HepG2 (cell line): Measurements from ENCODE around the gene PNRC1. TPM values are rescaled to one million over a fixed set of nuclear protein-coding genes. Genes with fewer than 3 reads are reported as not detected.

Experiments
- ATAC-seq: fragments of 200-7000 bp; cut with Tn5 transposase; 3 replicates; pipeline ENCODE4 v1.9.1; 2020; ENCODE audit warnings: mild to moderate bottlenecking, moderate library complexity
- BruUV-seq: library from RNA; stranded (reverse); fragments of 400-500 nt; replicated peaks from 2 replicates; lab custom pipeline; 2021; lab: Mats Ljungman, UMichigan
- CTCF ChIA-PET: fragments of 300-600 bp; formaldehyde crosslinking; extraction: SDS; loops from one replicate; lab custom pipeline; 2021; ENCODE audit warnings: low total read pairs, inconsistent platforms, low intra/inter-chr PET ratio; lab: Yijun Ruan, JAX
- POLR2A ChIA-PET: fragments of 350-600 bp; sonication (Branson Sonifier 250); formaldehyde crosslinking; loops from one replicate; lab custom pipeline; 2020; ENCODE audit warnings: antibody characterized with exemption, inconsistent platforms; lab: Yijun Ruan, JAX
- DNase-seq: peaks from one replicate; pipeline ENCODE4 v3.0.0-alpha.2; 2015; ENCODE audit warnings: low spot score
- FAIRE-seq: peaks from 3 replicates; lab custom pipeline; 2011; peaks lifted over from hg19 to GRCh38; lab: Jason Lieb, UNC
- H2AFZ ChIP-seq: one replicate; pipeline ENCODE4 v1.6.1; 2011; ENCODE audit warnings: low read length, inconsistent platforms
- H3K27ac ChIP-seq: fragments of 300-600 bp; 3 replicates; pipeline ENCODE4 v1.8.0; 2011; ENCODE audit warnings: mixed run types, mild to moderate bottlenecking, mixed read lengths, low read length, inconsistent platforms; ENCODE audit not compliant: insufficient read depth; ENCODE audit errors: extremely low read length
- H3K27me3 ChIP-seq, 2 experiments: fragments of 200-600 bp in 1 of 2; 2 replicates in 1 of 2; 3 replicates in 1 of 2; pipeline versions ENCODE4 v1.6.0 to v1.8.0; 2011; ENCODE audit warnings: low read length in 2 of 2, mild to moderate bottlenecking in 2 of 2, moderate library complexity in 2 of 2, inconsistent platforms in 1 of 2; ENCODE audit not compliant: insufficient read depth in 2 of 2, control insufficient read depth in 1 of 2
- H3K36me3 ChIP-seq, 2 experiments: fragments of 200-600 bp in 1 of 2; replicated peaks in 1 of 2; 2 replicates in 1 of 2; 3 replicates in 1 of 2; pipeline versions ENCODE4 v1.5.1 to v1.8.0; 2011; ENCODE audit warnings: low read length in 2 of 2, inconsistent platforms in 1 of 2; ENCODE audit not compliant: insufficient read depth in 2 of 2, control insufficient read depth in 1 of 2
- H3K4me1 ChIP-seq: 2 replicates; pipeline ENCODE4 v1.5.1; 2012; ENCODE audit warnings: low read length, inconsistent platforms; ENCODE audit not compliant: insufficient read depth
- H3K4me2 ChIP-seq: 2 replicates; pipeline ENCODE4 v1.6.0; 2011; ENCODE audit warnings: low read depth, low read length, inconsistent platforms
- H3K4me3 ChIP-seq, 3 experiments: fragments of 200-600 bp in 1 of 3; sonication (generic), shearing (Covaris generic) in 1 of 3; replicated peaks in 1 of 3; 2 replicates each; pipeline ENCODE4 v1.5.1; 2011 to 2016; ENCODE audit warnings: low read length in 3 of 3, inconsistent platforms in 2 of 3, low read depth in 2 of 3, mild to moderate bottlenecking in 2 of 3, control low read depth in 1 of 3, mixed read lengths in 1 of 3; ENCODE audit not compliant: insufficient read depth in 1 of 3
- H3K79me2 ChIP-seq: one replicate; pipeline ENCODE4 v1.6.1; 2011; ENCODE audit warnings: low read length, inconsistent platforms; ENCODE audit not compliant: insufficient read depth
- H3K9ac ChIP-seq: 2 replicates; pipeline ENCODE4 v1.6.0; 2011; ENCODE audit warnings: mild to moderate bottlenecking, low read depth, low read length, inconsistent platforms; ENCODE audit not compliant: insufficient read depth
- H3K9me3 ChIP-seq: 2 replicates; pipeline ENCODE4 v1.5.1; 2012; ENCODE audit warnings: mild to moderate bottlenecking, low read length
- H4K20me1 ChIP-seq: 2 replicates; pipeline ENCODE4 v1.6.0; 2011; ENCODE audit warnings: inconsistent platforms, mild to moderate bottlenecking, low read length, moderate library complexity; ENCODE audit not compliant: insufficient read depth
- ELK4 ChIP-seq: sonication (generic); formaldehyde crosslinking; IDR thresholded peaks from 2 replicates; pipeline ENCODE4 v1.9.0; 2021; ENCODE audit warnings: missing genetic modification reagents, borderline replicate concordance
- HDAC2 ChIP-seq: sonication (generic); formaldehyde crosslinking; IDR thresholded peaks from 2 replicates; pipeline ENCODE4 v1.4.0; 2020; ENCODE audit warnings: missing genetic modification reagents
- ZBTB33 ChIP-seq: sonication (generic); formaldehyde crosslinking; IDR thresholded peaks from 2 replicates; pipeline ENCODE4 v1.4.0; 2020; ENCODE audit warnings: missing genetic modification reagents
- ZBTB46 ChIP-seq: sonication (generic); formaldehyde crosslinking; IDR thresholded peaks from 2 replicates; pipeline ENCODE4 v1.4.0; 2020; ENCODE audit warnings: mild to moderate bottlenecking, missing genetic modification reagents, borderline replicate concordance
- WGBS: methylation state at CpG from one replicate; pipeline ENCODE4 v1.1.6; 2017; ENCODE audit warnings: low lambda C conversion rate; 5-methylcytosine and 5-hydroxymethylcytosine counted together
- in situ Hi-C: cut with HindIII; loops from 2 replicates; pipeline ENCODE4 v1.10.0; 2017; ENCODE audit warnings: low pct_unique_long_range_greater_than_20kb; ENCODE audit not compliant: extremely low pct_ligation_motif_present
- intact Hi-C: fragments of 100-400 bp; cut with micrococcal nuclease; formaldehyde crosslinking; loops from one replicate; pipeline ENCODE4 v1.10.0; 2022; ENCODE audit not compliant: unreplicated experiment
- polyA plus RNA-seq, 8 experiments: library from polyadenylated mRNA; depleted of rRNA in 3 of 8; stranded (reverse) in 7 of 8; unstranded in 1 of 8; fragments of >200 nt; fragmentation: Illumina TruSeq in 4 of 8; extraction: Trizol in 4 of 8; gene quantifications; 2 replicates each; pipeline versions ENCODE4 v1.2.1 to v1.2.3, GENCODE V29; 2011 to 2016; ENCODE audit warnings: low read depth in 4 of 8, missing spikeins in 1 of 8, mixed read lengths in 1 of 8; ENCODE audit not compliant: insufficient read depth in 1 of 8
- total RNA-seq, 5 experiments: library from RNA; depleted of rRNA; stranded (reverse); fragments of >200 nt; fragmentation: Illumina TruSeq; extraction: Trizol; gene quantifications; 2 replicates each; pipeline ENCODE4 v1.2.3, GENCODE V29; 2016; ENCODE audit warnings: low read depth in 1 of 5

Gene PNRC1
- total and polyA plus RNA-seq, 2 of the 13 experiments (the other 11 are each of a cell fraction or from before 2014, with no cell fraction given) = 17.6 to 36.0 TPM

- TF ChIP-seq ZBTB33 (CRISPR knock-in tag) (no peak), ELK4 (CRISPR knock-in tag) (no peak)
- TF ChIP-seq, all 625 proteins: peak for 0
- FAIRE-seq (no peak), DNase-seq (no peak), ATAC-seq (no peak)
- intact Hi-C loops (no loop called here), in situ Hi-C loops (no loop called here)
- CTCF ChIA-PET = no interaction called here
- H3K27me3 ChIP-seq = 0 out of 5 replicates have a peak, but pooled peaks cover 0 to 3% of the 10 kb centered on the region in 2 experiments
- H3K79me2 ChIP-seq = no peaks in the 10 kb centered on the region
- POLR2A ChIA-PET = no interaction called here
- no peak overlapping the region for H2AFZ ChIP-seq
- H3K9me3 ChIP-seq = no peaks in the 10 kb centered on the region
- no peaks in the 10 kb centered on the region for H4K20me1 ChIP-seq
- H3K9ac ChIP-seq = no peak overlapping the region
- WGBS = 43% methylated on average over 4 of the region's 4 CpGs
- H3K4me1 ChIP-seq = peaks cover 13% of the 10 kb centered on the region
- no peaks in the 10 kb centered on the region for H3K36me3 ChIP-seq
- H3K4me2 ChIP-seq = no peak overlapping the region
- no peak overlapping the region for H3K27ac ChIP-seq
- BruUV-seq = no TSS peak
- H3K4me3 ChIP-seq = no peak overlapping the region
These were observed 35.6 kb upstream of the PNRC1 start for GRCh38 chr6:89045011-89045387.

- no peak for FAIRE-seq
- no peak overlapping the region for H3K4me2 ChIP-seq
- H3K9me3 ChIP-seq = no peaks in the 10 kb centered on the region
- CTCF ChIA-PET = no interaction called here
- in situ Hi-C loops = no loop called here
- no peaks in the 10 kb centered on the region for H3K36me3 ChIP-seq
- POLR2A ChIA-PET = no interaction called here
- no peak for ATAC-seq
- 72% methylated on average over 5 of the region's 5 CpGs for WGBS
- H4K20me1 ChIP-seq = no peaks in the 10 kb centered on the region
- intact Hi-C loops = no loop called here
- 0 out of 5 replicates have a peak, but pooled peaks cover 0 to 3% of the 10 kb centered on the region in 2 experiments for H3K27me3 ChIP-seq
- BruUV-seq = no TSS peak
- no peak overlapping the region for H3K4me3 ChIP-seq
- H3K9ac ChIP-seq = no peak overlapping the region
- no peak for DNase-seq
- H3K79me2 ChIP-seq = no peaks in the 10 kb centered on the region
- H2AFZ ChIP-seq = no peak overlapping the region
- peaks cover 19% of the 10 kb centered on the region for H3K4me1 ChIP-seq
- H3K27ac ChIP-seq = no peak overlapping the region
- TF ChIP-seq ZBTB46 (CRISPR knock-in tag) (no peak), HDAC2 (no peak)
These were observed 35.0 kb upstream of the PNRC1 start for GRCh38 chr6:89045576-89045975.
